Measurements from ENCODE around the gene LMNB1.
"Not testable (repeated sequence)": the region's sequence is repeated elsewhere in the genome, so short reads cannot be mapped to it uniquely, and the experiment has no call there.

Gene LMNB1

GRCh38 chr5:126812199-126812570, 35.2 kb downstream of the LMNB1 start:
- no peak for TF ChIP-seq CTCF (IDR thresholded peaks at IDR 0.05; ENCODE audit: insufficient read depth, low read length, poor library complexity, severe bottlenecking)
- peaks cover 1% of the 10 kb centered on the region for H3K36me3 ChIP-seq (ENCODE audit: control insufficient read depth, insufficient read depth, low read length)
- DNase-seq (ENCODE audit: extremely low read depth, insufficient read length): no peak
- H3K27me3 ChIP-seq (replicated peaks; ENCODE audit: control insufficient read depth, insufficient read depth, low read length): no peaks in the 10 kb centered on the region
- 0 out of 2 replicates have a peak overlapping the region, but pooled peaks have one; percentile 12 for H3K4me3 ChIP-seq (replicated peaks; ENCODE audit: low read depth, low read length)

- H3K36me3 ChIP-seq (ENCODE audit: control insufficient read depth, insufficient read depth, low read length); DNase-seq (ENCODE audit: extremely low read depth, insufficient read length); H3K4me3 ChIP-seq (replicated peaks; ENCODE audit: low read depth, low read length); H3K27me3 ChIP-seq (replicated peaks; ENCODE audit: control insufficient read depth, insufficient read depth, low read length): not testable (repeated sequence)
Measured at GRCh38 chr5:126813799-126814198, 36.9 kb downstream of the LMNB1 start.

GRCh38 chr5:126814721-126815404, 37.9 kb downstream of the LMNB1 start:
- TF ChIP-seq CTCF (IDR thresholded peaks at IDR 0.05; ENCODE audit: insufficient read depth, low read length, poor library complexity, severe bottlenecking): no peak
- Histone ChIP-seq H3K4me3 (replicated peaks; ENCODE audit: low read depth, low read length) (no peak overlapping the region), H3K36me3 (ENCODE audit: control insufficient read depth, insufficient read depth, low read length) (peaks cover 4% of the 10 kb centered on the region), H3K27me3 (replicated peaks; ENCODE audit: control insufficient read depth, insufficient read depth, low read length) (no peaks in the 10 kb centered on the region)
- no peak for DNase-seq (ENCODE audit: extremely low read depth, insufficient read length)

GRCh38 chr5:126816649-126817048, 39.7 kb downstream of the LMNB1 start:
- DNase-seq (ENCODE audit: extremely low read depth, insufficient read length): no peak
- Histone ChIP-seq H3K4me3 (replicated peaks; ENCODE audit: low read depth, low read length) (no peak overlapping the region), H3K27me3 (replicated peaks; ENCODE audit: control insufficient read depth, insufficient read depth, low read length) (no peaks in the 10 kb centered on the region), H3K36me3 (ENCODE audit: control insufficient read depth, insufficient read depth, low read length) (peaks cover 7% of the 10 kb centered on the region)
- TF ChIP-seq CTCF (IDR thresholded peaks at IDR 0.05; ENCODE audit: insufficient read depth, low read length, poor library complexity, severe bottlenecking): no peak

- peaks cover 7% of the 10 kb centered on the region for H3K36me3 ChIP-seq (ENCODE audit: control insufficient read depth, insufficient read depth, low read length)
- no peak for DNase-seq (ENCODE audit: extremely low read depth, insufficient read length)
- H3K4me3 ChIP-seq (replicated peaks; ENCODE audit: low read depth, low read length): no peak overlapping the region
- no peak for TF ChIP-seq CTCF (IDR thresholded peaks at IDR 0.05; ENCODE audit: insufficient read depth, low read length, poor library complexity, severe bottlenecking)
- no peaks in the 10 kb centered on the region for H3K27me3 ChIP-seq (replicated peaks; ENCODE audit: control insufficient read depth, insufficient read depth, low read length)
Measured at GRCh38 chr5:126818736-126819135, 41.8 kb downstream of the LMNB1 start.

GRCh38 chr5:126819253-126819652, 42.3 kb downstream of the LMNB1 start:
- no peak for TF ChIP-seq CTCF (IDR thresholded peaks at IDR 0.05; ENCODE audit: insufficient read depth, low read length, poor library complexity, severe bottlenecking)
- DNase-seq (ENCODE audit: extremely low read depth, insufficient read length): no peak
- Histone ChIP-seq H3K36me3 (ENCODE audit: control insufficient read depth, insufficient read depth, low read length) (peaks cover 7% of the 10 kb centered on the region), H3K4me3 (replicated peaks; ENCODE audit: low read depth, low read length) (no peak overlapping the region), H3K27me3 (replicated peaks; ENCODE audit: control insufficient read depth, insufficient read depth, low read length) (no peaks in the 10 kb centered on the region)
